ENCODE results near the gene TEKT4.
"Not testable (repeated sequence)": the region's sequence is repeated elsewhere in the genome, so short reads cannot be mapped to it uniquely, and the experiment has no call there.

TEKT4 gene

DNA sequence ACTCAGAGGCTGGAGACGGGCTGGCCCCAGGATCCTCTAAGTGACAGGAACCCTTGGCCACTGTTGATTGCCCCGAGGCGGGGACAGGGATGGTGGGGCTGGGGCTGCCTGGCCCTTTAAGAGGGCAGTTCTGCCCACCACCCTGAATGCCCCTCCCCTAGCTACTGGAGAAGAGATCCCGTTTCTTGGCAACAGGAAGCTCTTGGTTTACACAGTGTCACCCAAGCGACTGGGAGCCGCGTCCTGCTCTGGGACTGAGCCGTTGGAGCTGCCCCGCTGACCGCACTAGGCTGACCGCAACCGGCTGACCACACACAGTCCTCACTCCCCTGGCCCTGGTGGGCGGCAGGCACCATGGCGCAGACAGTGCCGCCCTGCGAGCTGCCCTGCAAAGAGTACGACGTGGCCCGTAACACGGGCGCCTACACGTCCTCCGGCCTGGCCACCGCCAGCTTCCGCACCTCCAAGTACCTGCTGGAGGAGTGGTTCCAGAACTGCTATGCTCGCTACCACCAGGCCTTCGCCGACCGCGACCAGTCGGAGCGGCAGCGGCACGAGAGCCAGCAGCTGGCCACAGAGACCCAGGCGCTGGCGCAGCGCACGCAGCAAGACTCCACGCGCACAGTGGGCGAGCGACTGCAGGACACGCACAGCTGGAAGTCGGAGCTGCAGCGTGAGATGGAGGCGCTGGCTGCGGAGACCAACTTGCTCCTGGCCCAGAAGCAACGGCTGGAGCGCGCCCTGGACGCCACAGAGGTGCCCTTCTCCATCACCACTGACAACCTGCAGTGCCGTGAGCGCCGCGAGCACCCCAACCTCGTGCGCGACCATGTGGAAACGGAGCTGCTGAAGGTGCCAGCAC, at the start of gene TEKT4:
TSS of gene TEKT4 (plus strand) at position 205 of the 862 bp plus-strand sequence. CDS start at position 355, 150 bp downstream.
- Histone ChIP-seq H3K9me3 (ENCODE audit: low read length) (no peaks in the 10 kb centered on the region), H3K27me3 (ENCODE audit: control insufficient read depth in 1 of 2, insufficient read depth in 2 of 2, low read length in 2 of 2) (peaks cover 0 to 35% of the 10 kb centered on the region in 2 donors), H3K9ac (ENCODE audit: low read length) (no peak within 1 kb of the TSS), H3K27ac (ENCODE audit: low read depth, low read length) (no peak within 1 kb of the TSS), H3K36me3 (ENCODE audit: insufficient read depth, low read length) (no peaks in the 10 kb centered on the region), H3K4me3 (ENCODE audit: low read depth in 1 of 2, low read length in 2 of 2) (no peak within 1 kb of the TSS), H3K4me1 (ENCODE audit: insufficient read depth, low read length) (no peaks in the 10 kb centered on the region)

DNA sequence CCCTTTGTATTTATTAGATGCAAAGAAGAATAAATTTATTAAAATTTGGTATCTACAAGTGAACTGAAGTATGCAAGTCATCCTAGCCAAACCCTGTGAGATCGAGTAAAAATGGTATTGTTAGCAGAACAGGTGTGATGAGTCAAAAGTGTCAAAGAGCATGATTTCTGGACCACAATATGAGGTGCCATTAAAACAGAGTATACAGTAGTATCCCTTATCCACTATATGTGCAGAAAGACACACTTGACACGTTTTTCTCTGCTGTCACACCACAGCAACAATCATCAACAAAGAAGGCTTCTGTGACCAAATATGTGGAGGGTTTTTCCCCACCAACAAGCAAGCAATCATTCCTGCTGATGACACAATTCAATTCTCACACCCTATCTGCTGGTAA, 32.0 kb upstream of the TEKT4 start:
- H3K36me3 ChIP-seq (ENCODE audit: insufficient read depth, low read length); H3K4me3 ChIP-seq (ENCODE audit: low read depth in 1 of 2, low read length in 2 of 2); H3K27ac ChIP-seq (ENCODE audit: low read depth, low read length); H3K27me3 ChIP-seq (ENCODE audit: control insufficient read depth in 1 of 2, insufficient read depth in 2 of 2, low read length in 2 of 2); H3K9ac ChIP-seq (ENCODE audit: low read length); H3K4me1 ChIP-seq (ENCODE audit: insufficient read depth, low read length); H3K9me3 ChIP-seq (ENCODE audit: low read length): not testable (repeated sequence)

DNA sequence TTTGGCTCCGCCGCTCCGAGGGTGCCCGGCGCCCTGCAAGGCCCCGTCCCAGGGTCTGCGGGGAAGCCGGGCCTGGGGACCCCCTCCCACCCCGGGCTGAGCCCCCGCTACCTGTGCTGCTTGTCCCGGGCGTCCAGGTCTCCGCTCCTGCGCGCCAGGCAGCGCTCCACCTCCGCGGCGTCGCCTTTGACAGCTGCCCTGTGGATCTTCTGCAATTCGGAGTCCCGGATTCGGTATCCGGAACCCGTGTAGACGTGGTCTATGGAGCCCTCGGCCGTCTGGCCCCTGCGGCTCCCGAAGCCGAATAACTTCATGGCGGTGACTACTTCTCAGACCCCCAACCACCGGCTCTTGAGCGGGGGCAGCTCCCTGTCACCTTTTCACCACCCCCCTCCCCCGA, 14.4 kb upstream of the TEKT4 start:
- not testable (repeated sequence) for H3K9ac ChIP-seq (ENCODE audit: low read length); H3K9me3 ChIP-seq (ENCODE audit: low read length); H3K4me1 ChIP-seq (ENCODE audit: insufficient read depth, low read length); H3K36me3 ChIP-seq (ENCODE audit: insufficient read depth, low read length); H3K4me3 ChIP-seq (ENCODE audit: low read depth in 1 of 2, low read length in 2 of 2); H3K27ac ChIP-seq (ENCODE audit: low read depth, low read length)
- peaks cover 0 to 23% of the 10 kb centered on the region in 2 donors for H3K27me3 ChIP-seq (ENCODE audit: control insufficient read depth in 1 of 2, insufficient read depth in 2 of 2, low read length in 2 of 2)

GRCh38 chr2:94857367-94858162, 13.7 kb upstream of the TEKT4 start:
- H3K9me3 ChIP-seq (ENCODE audit: low read length); H3K4me3 ChIP-seq (ENCODE audit: low read depth in 1 of 2, low read length in 2 of 2); H3K9ac ChIP-seq (ENCODE audit: low read length); H3K4me1 ChIP-seq (ENCODE audit: insufficient read depth, low read length); H3K27ac ChIP-seq (ENCODE audit: low read depth, low read length); H3K36me3 ChIP-seq (ENCODE audit: insufficient read depth, low read length): not testable (repeated sequence)
- peaks cover 0 to 25% of the 10 kb centered on the region in 2 donors for H3K27me3 ChIP-seq (ENCODE audit: control insufficient read depth in 1 of 2, insufficient read depth in 2 of 2, low read length in 2 of 2)

DNA sequence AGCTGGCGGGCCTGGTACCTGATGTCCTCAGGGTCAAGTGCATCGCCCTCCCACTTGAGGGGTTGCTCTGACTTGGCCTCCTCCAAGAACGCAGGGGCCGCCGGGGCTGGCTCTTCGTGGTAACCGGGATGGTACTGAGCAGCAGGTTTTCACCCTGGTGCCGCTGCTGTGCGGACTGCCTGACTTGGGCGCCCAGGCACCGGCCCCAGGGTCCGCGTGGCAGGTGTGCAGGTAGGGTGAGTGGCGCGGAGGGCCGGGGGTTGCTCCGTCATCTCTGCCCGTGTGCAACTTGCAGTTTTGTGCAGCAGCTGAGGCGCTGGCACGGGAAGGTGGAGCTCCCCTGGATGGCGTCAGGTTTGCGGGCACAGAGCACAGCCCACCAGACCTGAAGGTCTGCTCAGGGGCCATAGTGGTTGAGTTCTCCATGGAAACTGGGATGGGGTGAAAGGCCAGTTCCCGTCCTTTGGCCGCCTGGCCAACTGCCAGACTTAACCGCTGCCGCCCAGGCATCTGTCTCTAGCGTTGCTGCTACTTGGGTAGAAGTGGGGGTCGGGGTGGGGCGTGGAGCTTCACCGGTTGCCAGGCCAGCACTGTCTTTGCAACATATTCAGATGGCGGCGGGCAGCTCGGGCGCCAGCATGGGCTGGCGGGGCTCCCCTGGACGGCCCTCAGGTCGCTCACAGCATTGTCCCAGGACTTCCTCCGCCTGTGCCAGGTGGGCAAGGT, 12.9 kb upstream of the TEKT4 start:
- not testable (repeated sequence) for H3K4me1 ChIP-seq (ENCODE audit: insufficient read depth, low read length); H3K27ac ChIP-seq (ENCODE audit: low read depth, low read length); H3K4me3 ChIP-seq (ENCODE audit: low read depth in 1 of 2, low read length in 2 of 2); H3K9me3 ChIP-seq (ENCODE audit: low read length); H3K36me3 ChIP-seq (ENCODE audit: insufficient read depth, low read length); H3K9ac ChIP-seq (ENCODE audit: low read length)
- H3K27me3 ChIP-seq (ENCODE audit: control insufficient read depth in 1 of 2, insufficient read depth in 2 of 2, low read length in 2 of 2), result peaks cover 0 to 25% of the 10 kb centered on the region in 2 donors

DNA sequence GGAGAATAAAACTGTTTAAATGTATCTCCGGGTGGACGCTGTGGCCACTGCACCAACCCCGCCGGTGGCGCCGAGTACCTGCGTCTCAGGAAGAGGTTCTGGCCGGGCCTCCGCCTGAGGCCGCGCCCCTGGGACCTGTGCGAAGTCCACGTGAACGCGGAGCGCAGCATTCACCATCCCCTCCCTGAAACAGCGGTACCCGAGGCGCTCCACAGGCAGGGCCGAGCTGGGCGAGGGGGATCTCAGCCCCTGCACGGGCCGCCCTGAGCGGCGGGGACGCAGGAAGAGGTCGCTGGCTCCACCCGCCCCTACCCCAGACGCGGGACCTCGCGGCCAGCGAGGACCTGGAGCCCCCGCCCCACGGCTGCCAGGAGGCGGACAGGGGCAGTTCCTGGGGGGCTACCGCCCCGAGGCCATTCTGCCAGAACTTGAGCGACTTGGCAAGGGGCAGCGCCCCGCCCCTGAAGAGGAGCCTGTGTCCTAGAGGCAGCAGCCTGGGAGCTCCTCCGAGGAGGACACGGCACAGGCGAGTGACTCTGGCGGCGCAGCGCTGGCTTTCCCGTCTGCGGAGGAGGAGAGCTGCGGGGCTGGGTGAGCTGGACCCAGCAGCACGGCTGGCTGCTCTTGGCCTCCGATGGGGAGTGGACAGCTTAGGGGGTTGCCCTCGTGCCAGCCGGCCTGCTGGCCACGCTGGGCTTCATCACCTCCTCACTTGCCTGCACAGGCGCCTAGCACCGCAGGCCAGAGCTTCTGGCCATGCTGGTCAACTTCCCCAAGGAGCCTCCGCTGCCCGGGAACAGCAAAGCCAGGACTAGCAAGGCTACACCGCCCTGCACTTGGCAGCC, 9.7 kb upstream of the TEKT4 start:
- H3K4me3 ChIP-seq (ENCODE audit: low read depth in 1 of 2, low read length in 2 of 2), result no peak overlapping the region
- peaks cover 0 to 25% of the 10 kb centered on the region in 2 donors for H3K27me3 ChIP-seq (ENCODE audit: control insufficient read depth in 1 of 2, insufficient read depth in 2 of 2, low read length in 2 of 2)
- no peak overlapping the region for H3K27ac ChIP-seq (ENCODE audit: low read depth, low read length)
- H3K4me1 ChIP-seq (ENCODE audit: insufficient read depth, low read length), result no peaks in the 10 kb centered on the region
- no peak overlapping the region for H3K9ac ChIP-seq (ENCODE audit: low read length)
- H3K9me3 ChIP-seq (ENCODE audit: low read length), result no peaks in the 10 kb centered on the region
- no peaks in the 10 kb centered on the region for H3K36me3 ChIP-seq (ENCODE audit: insufficient read depth, low read length)

- H3K27ac ChIP-seq (ENCODE audit: low read depth, low read length); H3K9me3 ChIP-seq (ENCODE audit: low read length); H3K9ac ChIP-seq (ENCODE audit: low read length); H3K36me3 ChIP-seq (ENCODE audit: insufficient read depth, low read length); H3K4me1 ChIP-seq (ENCODE audit: insufficient read depth, low read length); H3K4me3 ChIP-seq (ENCODE audit: low read depth in 1 of 2, low read length in 2 of 2): not testable (repeated sequence)
- H3K27me3 ChIP-seq (ENCODE audit: control insufficient read depth in 1 of 2, insufficient read depth in 2 of 2, low read length in 2 of 2), result peaks cover 0 to 12% of the 10 kb centered on the region in 2 donors
Measured at GRCh38 chr2:94862903-94863302, 8.3 kb upstream of the TEKT4 start.

DNA sequence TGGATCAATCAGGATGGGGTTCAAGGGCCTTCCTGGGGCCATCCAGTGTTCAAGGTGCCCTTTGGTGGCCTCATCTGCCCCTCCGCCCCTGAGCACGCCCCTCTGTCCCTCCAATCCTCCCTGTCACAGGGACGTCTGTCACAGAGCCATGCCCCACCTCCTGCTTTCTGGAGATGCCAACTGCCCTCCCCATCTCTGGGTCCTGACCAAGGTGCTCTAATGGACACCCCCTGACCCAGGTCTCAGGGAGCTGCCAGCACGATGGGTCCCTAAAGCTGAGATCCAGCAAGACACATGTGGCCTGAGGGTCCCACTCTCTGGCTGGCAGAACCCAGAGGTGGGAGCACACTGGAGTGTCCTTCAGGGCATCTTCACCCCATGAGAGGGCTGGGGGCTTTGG, 2.1 kb upstream of the TEKT4 start:
- Histone ChIP-seq H3K27ac (ENCODE audit: low read depth, low read length) (no peak overlapping the region), H3K36me3 (ENCODE audit: insufficient read depth, low read length) (no peaks in the 10 kb centered on the region), H3K27me3 (ENCODE audit: control insufficient read depth in 1 of 2, insufficient read depth in 2 of 2, low read length in 2 of 2) (peaks cover 0 to 32% of the 10 kb centered on the region in 2 donors), H3K9me3 (ENCODE audit: low read length) (no peaks in the 10 kb centered on the region), H3K4me1 (ENCODE audit: insufficient read depth, low read length) (no peaks in the 10 kb centered on the region), H3K9ac (ENCODE audit: low read length) (no peak overlapping the region), H3K4me3 (ENCODE audit: low read depth in 1 of 2, low read length in 2 of 2) (no peak overlapping the region)

DNA sequence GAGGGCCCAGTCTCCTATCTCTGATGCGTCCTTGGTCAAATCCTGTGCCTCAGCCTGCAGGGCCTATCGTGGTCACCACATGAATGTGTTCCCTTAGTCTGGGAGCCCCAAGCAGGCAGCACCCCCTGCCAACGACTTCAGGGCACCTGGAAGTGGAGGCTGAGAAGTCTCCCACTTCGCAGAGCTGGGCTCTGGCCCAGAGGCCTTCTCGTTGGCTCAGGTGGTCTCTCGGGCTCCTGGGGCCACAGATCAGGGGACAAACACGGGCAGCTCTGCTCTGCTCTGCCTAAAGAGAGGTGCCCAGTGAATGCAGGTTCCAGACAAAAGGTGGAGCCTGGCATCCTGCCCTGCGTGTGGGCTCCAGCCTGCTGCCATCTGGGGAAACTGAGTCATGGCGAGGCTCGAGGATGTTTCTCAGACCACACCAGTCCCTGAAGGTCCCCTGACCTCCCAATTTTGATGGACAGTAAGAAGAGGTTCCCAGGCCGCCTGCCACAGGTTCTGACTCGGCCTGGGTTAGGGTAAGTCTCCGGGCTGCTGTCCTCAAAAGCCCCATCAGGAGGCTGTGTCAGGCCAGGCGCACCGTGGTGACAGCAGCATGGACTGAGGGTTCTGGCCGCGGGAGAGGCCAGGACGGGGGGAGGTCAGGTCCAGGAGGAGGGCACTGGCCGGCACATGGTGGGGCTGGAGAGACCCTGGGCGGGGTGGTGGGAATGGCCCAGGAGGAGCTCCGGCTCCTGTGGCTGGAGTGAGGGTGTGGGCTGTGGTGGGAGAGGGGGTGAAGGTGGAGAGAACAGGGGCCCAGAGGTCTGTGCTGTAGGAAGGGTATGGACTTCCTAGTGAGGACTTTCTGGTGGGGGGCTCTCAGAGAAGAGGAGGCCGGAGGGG, 1.4 kb upstream of the TEKT4 start:
- peaks cover 0 to 35% of the 10 kb centered on the region in 2 donors for H3K27me3 ChIP-seq (ENCODE audit: control insufficient read depth in 1 of 2, insufficient read depth in 2 of 2, low read length in 2 of 2)

More for the DNA sequence above, 1.4 kb upstream of the TEKT4 start:
- Histone ChIP-seq H3K4me1 (ENCODE audit: insufficient read depth, low read length) (no peaks in the 10 kb centered on the region), H3K9ac (ENCODE audit: low read length) (no peak overlapping the region), H3K27ac (ENCODE audit: low read depth, low read length) (no peak overlapping the region), H3K36me3 (ENCODE audit: insufficient read depth, low read length) (no peaks in the 10 kb centered on the region), H3K4me3 (ENCODE audit: low read depth in 1 of 2, low read length in 2 of 2) (no peak overlapping the region), H3K9me3 (ENCODE audit: low read length) (no peaks in the 10 kb centered on the region)

Measured in muscle layer of colon (tissue), 2 donors.